Spleen (tissue), 11 donors: ENCODE data around the gene COL5A2. TPM values are rescaled to one million over a fixed set of nuclear protein-coding genes. Genes with fewer than 3 reads are reported as not detected.
A peak's percentile ranks its signal among the peaks of the same experiment; 100 is the strongest.

Experiments used
- DNase-seq: peaks from one replicate; pipeline ENCODE4 v3.0.0-alpha.2; 2020
- H3K27ac ChIP-seq, 8 donors: fragments of 200-600 bp; sonication (generic) in 7 of 8; 1 replicate in 4 of 8; 2 replicates in 4 of 8; pipeline versions ENCODE4 v1.5.0 to v1.8.0; 2016 to 2021; ENCODE audit warnings: inconsistent platforms in 4 of 8, mild to moderate bottlenecking in 4 of 8, moderate library complexity in 1 of 8
- H3K27me3 ChIP-seq, 7 donors: fragments of 200-600 bp; sonication (generic) in 6 of 7; replicated peaks in 1 of 7; 1 replicate in 4 of 7; 2 replicates in 3 of 7; pipeline versions ENCODE4 v1.5.0 to v1.8.0; 2016 to 2021; ENCODE audit warnings: inconsistent platforms in 3 of 7, mild to moderate bottlenecking in 1 of 7
- H3K36me3 ChIP-seq, 6 donors: fragments of 200-600 bp; sonication (generic) in 5 of 6; 1 replicate in 4 of 6; 2 replicates in 2 of 6; pipeline versions ENCODE4 v1.5.0 to v1.8.0; 2016 to 2021; ENCODE audit warnings: inconsistent platforms in 2 of 6
- H3K4me1 ChIP-seq, 6 donors: fragments of 200-600 bp; sonication (generic) in 5 of 6; 1 replicate in 3 of 6; 2 replicates in 3 of 6; pipeline versions ENCODE4 v1.5.0 to v1.8.0; 2016 to 2021; ENCODE audit warnings: inconsistent platforms in 3 of 6
- H3K4me3 ChIP-seq, 8 donors: fragments of 200-600 bp; sonication (generic) in 7 of 8; 1 replicate in 4 of 8; 2 replicates in 4 of 8; pipeline versions ENCODE4 v1.5.0 to v1.8.0; 2016 to 2021; ENCODE audit warnings: inconsistent platforms in 4 of 8, mild to moderate bottlenecking in 4 of 8, moderate library complexity in 2 of 8
- H3K9me3 ChIP-seq, 8 donors: fragments of 200-600 bp; sonication (generic) in 7 of 8; 1 replicate in 4 of 8; 2 replicates in 4 of 8; pipeline versions ENCODE4 v1.5.0 to v1.8.0; 2016 to 2021; ENCODE audit warnings: inconsistent platforms in 4 of 8
- POLR2A ChIP-seq, 3 donors: fragments of 450-650 bp; IDR thresholded peaks; one replicate each; pipeline ENCODE4 v1.5.1; 2017; ENCODE audit warnings: antibody characterized with exemption in 3 of 3, mild to moderate bottlenecking in 1 of 3
- POLR2AphosphoS5 ChIP-seq, 3 donors: sonication (generic); formaldehyde crosslinking; IDR thresholded peaks; one replicate each; pipeline ENCODE4 v1.5.1; 2017; ENCODE audit warnings: antibody characterized with exemption in 3 of 3
- WGBS, 5 donors: extraction: QIAGEN DNeasy Blood & Tissue Kit in 3 of 5; methylation state at CpG; one replicate each; pipeline versions ENCODE4 v1.1.5 to v1.1.7; 2013 to 2018; 5-methylcytosine and 5-hydroxymethylcytosine counted together
- intact Hi-C: fragments of 100-400 bp; cut with DNase I; formaldehyde crosslinking; loops from one replicate; pipeline ENCODE4 v1.15.0; 2023; ENCODE audit warnings: low total_unique reads
- polyA plus RNA-seq, 3 donors: library from polyadenylated mRNA; stranded (reverse); fragments of 200-250 nt; gene quantifications; one replicate each; pipeline ENCODE4 v1.2.1, GENCODE V29; 2013
- total RNA-seq, 7 donors: library from RNA; depleted of rRNA in 3 of 7; stranded (reverse); fragments of >200 nt in 3 of 7; fragmentation: NEBNext Ultra II Directional in 4 of 7; extraction: Animal tissue kit (Norgen Biotek cat#: 25700) in 4 of 7; gene quantifications; one replicate each; pipeline versions ENCODE4 v1.1.0 to v1.2.1, GENCODE V29; 2016 to 2021
- TF ChIP-seq, protein P1 (sequence below), 11 experiments: fragments of 200-600 bp in 7 of 11; fragments of 450-650 bp in 4 of 11; sonication (generic) in 4 of 11; IDR thresholded peaks in 8 of 11; conservative IDR thresholded peaks in 3 of 11; 1 replicate in 7 of 11; 2 replicates in 4 of 11; pipeline versions ENCODE4 v1.4.0 to v1.8.0; 2016 to 2021; ENCODE audit warnings: antibody characterized with exemption in 11 of 11, inconsistent platforms in 4 of 11, mild to moderate bottlenecking in 1 of 11
- donor health status: healthy with polysubstance abuse.
- donor health status: DM: no; HTN: no; CAD: no; lungs with moderate emphysema.
- donor health status: DM: no; HTN: no; CAD: no.
- donor health status: Bipolar disorder and iron deficiency.
- donor health status: healthy.
- donor health status: DM: no; HTN: no; CAD: no.
- donor health status: DM: yes; HTN: yes; CAD: no.

COL5A2 gene
- total and polyA plus RNA-seq, 10 donors, result 3.4 to 35.7 (median 16.3) TPM

DNA sequence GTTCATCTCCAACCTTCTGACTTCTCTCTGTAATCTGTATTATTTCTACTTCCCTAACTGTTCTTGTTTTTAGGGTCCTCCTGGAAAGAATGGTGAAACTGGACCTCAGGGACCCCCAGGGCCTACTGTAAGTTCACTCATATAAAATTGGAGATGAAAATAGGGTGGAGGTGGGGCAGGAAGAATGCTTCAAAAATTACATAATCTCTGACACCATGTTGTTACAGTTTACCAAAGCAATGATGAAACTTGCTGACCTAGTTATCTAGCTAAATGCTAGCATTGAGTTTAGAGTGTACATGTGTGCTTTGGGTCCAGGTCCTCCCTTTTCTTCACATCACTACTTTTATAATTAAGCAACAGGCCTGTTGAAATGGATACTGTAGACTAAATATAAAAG is 182.3 kb downstream of the COL5A2 start:
- Histone ChIP-seq H3K36me3 (peaks cover 0 to 27% (median 0%) of the 10 kb centered on the region in 6 donors), H3K9me3 (no peaks in the 10 kb centered on the region), H3K27ac (no peak overlapping the region), H3K27me3 (no peaks in the 10 kb centered on the region), H3K4me3 (no peak overlapping the region), H3K4me1 (no peaks in the 10 kb centered on the region)
- TF ChIP-seq POLR2A (IDR thresholded peaks at IDR 0.05) (no peak), POLR2AphosphoS5 (IDR thresholded peaks at IDR 0.05) (no peak)
- TF ChIP-seq, protein P1, sequence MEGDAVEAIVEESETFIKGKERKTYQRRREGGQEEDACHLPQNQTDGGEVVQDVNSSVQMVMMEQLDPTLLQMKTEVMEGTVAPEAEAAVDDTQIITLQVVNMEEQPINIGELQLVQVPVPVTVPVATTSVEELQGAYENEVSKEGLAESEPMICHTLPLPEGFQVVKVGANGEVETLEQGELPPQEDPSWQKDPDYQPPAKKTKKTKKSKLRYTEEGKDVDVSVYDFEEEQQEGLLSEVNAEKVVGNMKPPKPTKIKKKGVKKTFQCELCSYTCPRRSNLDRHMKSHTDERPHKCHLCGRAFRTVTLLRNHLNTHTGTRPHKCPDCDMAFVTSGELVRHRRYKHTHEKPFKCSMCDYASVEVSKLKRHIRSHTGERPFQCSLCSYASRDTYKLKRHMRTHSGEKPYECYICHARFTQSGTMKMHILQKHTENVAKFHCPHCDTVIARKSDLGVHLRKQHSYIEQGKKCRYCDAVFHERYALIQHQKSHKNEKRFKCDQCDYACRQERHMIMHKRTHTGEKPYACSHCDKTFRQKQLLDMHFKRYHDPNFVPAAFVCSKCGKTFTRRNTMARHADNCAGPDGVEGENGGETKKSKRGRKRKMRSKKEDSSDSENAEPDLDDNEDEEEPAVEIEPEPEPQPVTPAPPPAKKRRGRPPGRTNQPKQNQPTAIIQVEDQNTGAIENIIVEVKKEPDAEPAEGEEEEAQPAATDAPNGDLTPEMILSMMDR (IDR thresholded peaks at IDR 0.05 in 8 of 11, conservative IDR thresholded peaks at IDR 0.05 in 3 of 11), result no peak
- no peak for DNase-seq
- intact Hi-C loops, result no loop called here

DNA sequence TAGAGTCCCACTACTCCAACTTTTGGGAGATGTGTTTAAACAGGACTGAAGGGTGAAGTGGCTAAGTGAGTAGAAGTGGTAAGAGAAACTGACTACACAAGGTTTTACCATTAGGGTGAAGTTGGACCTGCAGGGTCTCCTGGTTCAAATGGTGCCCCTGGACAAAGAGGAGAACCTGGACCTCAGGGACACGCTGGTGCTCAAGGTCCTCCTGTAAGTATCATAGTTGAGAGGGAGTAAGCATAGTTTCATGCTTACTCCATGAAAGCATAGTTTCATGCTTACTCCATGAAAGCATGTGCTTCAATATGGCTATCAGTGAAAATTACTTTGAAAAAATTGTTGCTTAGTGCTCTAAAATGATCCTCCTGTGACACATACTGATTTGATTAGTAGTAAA is 186.3 kb downstream of the COL5A2 start:
- Histone ChIP-seq H3K4me1 (no peaks in the 10 kb centered on the region), H3K4me3 (no peak overlapping the region), H3K9me3 (no peaks in the 10 kb centered on the region), H3K27ac (no peak overlapping the region), H3K27me3 (no peaks in the 10 kb centered on the region), H3K36me3 (peaks cover 0 to 31% (median 0%) of the 10 kb centered on the region in 6 donors)
- 68 to 93% (median 75%) methylated on average over 1 of the region's 1 CpG for WGBS, 5 donors
- DNase-seq, result no peak
- intact Hi-C loops, result no loop called here
- TF ChIP-seq, protein P1 (IDR thresholded peaks at IDR 0.05 in 8 of 11, conservative IDR thresholded peaks at IDR 0.05 in 3 of 11), result no peak
- TF ChIP-seq POLR2AphosphoS5 (IDR thresholded peaks at IDR 0.05) (no peak), POLR2A (IDR thresholded peaks at IDR 0.05) (no peak)

- TF ChIP-seq, protein P1 (IDR thresholded peaks at IDR 0.05 in 8 of 11, conservative IDR thresholded peaks at IDR 0.05 in 3 of 11), result no peak
- TF ChIP-seq POLR2AphosphoS5 (IDR thresholded peaks at IDR 0.05), result no peak
- no peak for TF ChIP-seq POLR2A (IDR thresholded peaks at IDR 0.05)
- DNase-seq, result no peak
- Histone ChIP-seq H3K4me1 (no peaks in the 10 kb centered on the region), H3K27ac (no peak overlapping the region), H3K27me3 (no peaks in the 10 kb centered on the region), H3K36me3 (peaks cover 0 to 4% (median 0%) of the 10 kb centered on the region in 6 donors), H3K9me3 (no peaks in the 10 kb centered on the region), H3K4me3 (no peak overlapping the region)
- 60 to 76% (median 71%) methylated on average over 4 of the region's 4 CpGs for WGBS, 5 donors
- intact Hi-C loops, result no loop called here
These were observed 192.7 kb downstream of the COL5A2 start for GRCh38 chr2:188986839-188987238.

GRCh38 chr2:188984680-188985079 is 194.9 kb downstream of the COL5A2 start:
- Histone ChIP-seq H3K4me1 (no peaks in the 10 kb centered on the region), H3K36me3 (no peaks in the 10 kb centered on the region), H3K9me3 (no peaks in the 10 kb centered on the region), H3K27me3 (no peaks in the 10 kb centered on the region), H3K4me3 (no peak overlapping the region), H3K27ac (peak overlapping the region in 3 of 8 donors; percentile 3 to 66 (median 20))
- 69 to 81% (median 78%) methylated on average over 5 of the region's 5 CpGs for WGBS, 5 donors
- TF ChIP-seq, protein P1 (IDR thresholded peaks at IDR 0.05 in 8 of 11, conservative IDR thresholded peaks at IDR 0.05 in 3 of 11), result no peak
- TF ChIP-seq POLR2AphosphoS5 (IDR thresholded peaks at IDR 0.05) (no peak), POLR2A (IDR thresholded peaks at IDR 0.05) (no peak)
- intact Hi-C loops, result no loop called here
- DNase-seq, result no peak
